Upper lobe of left lung (tissue), 6 donors: ENCODE data around the gene ARMC12. TPM values are rescaled to one million over a fixed set of nuclear protein-coding genes. Genes with fewer than 3 reads are reported as not detected.

Source experiments
- ATAC-seq, 2 donors: fragments of 200-7000 bp; cut with Tn5 transposase; one replicate each; pipeline ENCODE4 v1.9.1; 2022; ENCODE audit warnings: mild to moderate bottlenecking in 2 of 2, moderate library complexity in 2 of 2; ENCODE audit not compliant: low FRiP score in 2 of 2
- DNase-seq, 2 donors: peaks; one replicate each; pipeline ENCODE4 v3.0.0-alpha.2; 2019 to 2020
- H3K27ac ChIP-seq, 4 donors: fragments of 200-600 bp; sonication (generic); one replicate each; pipeline ENCODE4 v1.5.1; 2016 to 2019
- H3K27me3 ChIP-seq, 4 donors: fragments of 200-600 bp; sonication (generic); one replicate each; pipeline ENCODE4 v1.5.1; 2017 to 2019
- H3K36me3 ChIP-seq, 4 donors: fragments of 200-600 bp; sonication (generic); one replicate each; pipeline ENCODE4 v1.5.1; 2016 to 2019
- H3K4me1 ChIP-seq, 4 donors: fragments of 200-600 bp; sonication (generic); one replicate each; pipeline ENCODE4 v1.5.1; 2018 to 2019
- H3K4me3 ChIP-seq, 4 donors: fragments of 200-600 bp; sonication (generic); one replicate each; pipeline ENCODE4 v1.5.1; 2017 to 2019; ENCODE audit warnings: mild to moderate bottlenecking in 2 of 4, moderate library complexity in 1 of 4
- H3K9me3 ChIP-seq, 4 donors: fragments of 200-600 bp; sonication (generic); one replicate each; pipeline ENCODE4 v1.5.1; 2018 to 2019
- EP300 ChIP-seq, 4 donors: sonication (generic); formaldehyde crosslinking; IDR thresholded peaks; one replicate each; pipeline ENCODE4 v1.5.1; 2017; ENCODE audit warnings: antibody characterized with exemption in 4 of 4, control low read depth in 2 of 4
- POLR2A ChIP-seq, 4 donors: fragments of 450-650 bp; IDR thresholded peaks; one replicate each; pipeline ENCODE4 v1.5.1; 2016 to 2017; ENCODE audit warnings: antibody characterized with exemption in 4 of 4, mild to moderate bottlenecking in 2 of 4
- POLR2AphosphoS5 ChIP-seq, 2 donors: sonication (generic); formaldehyde crosslinking; IDR thresholded peaks; one replicate each; pipeline ENCODE4 v1.5.1; 2017; ENCODE audit warnings: antibody characterized with exemption in 2 of 2
- WGBS, 2 donors: methylation state at CpG; one replicate each; pipeline ENCODE4 v1.1.5; 2017 to 2018; 5-methylcytosine and 5-hydroxymethylcytosine counted together
- total RNA-seq, 6 donors: library from RNA; depleted of rRNA in 4 of 6; stranded (reverse); fragments of >200 nt in 4 of 6; gene quantifications; one replicate each; pipeline versions ENCODE4 v1.1.0 to v1.2.1, GENCODE V29; 2016 to 2021
- TF ChIP-seq, protein P1 (sequence below), 6 experiments: fragments of 450-650 bp in 4 of 6; fragments of 200-600 bp in 2 of 6; sonication (generic) in 2 of 6; IDR thresholded peaks; one replicate each; pipeline ENCODE4 v1.5.1; 2016 to 2019; ENCODE audit warnings: antibody characterized with exemption in 6 of 6
- donor health status: DM: no; HTN: no; CAD: no; lungs with moderate emphysema.
- donor health status: DM: no; HTN: yes; CAD: no; lungs with severe emphysema.

The ARMC12 gene
- total RNA-seq, 6 donors from 2014 or later = 0.46 to 6.3 (median 0.74) TPM; not detected in 1

- H3K36me3 ChIP-seq = no peaks in the 10 kb centered on the region
- no peak for DNase-seq
- no peak overlapping the region for H3K27ac ChIP-seq
- no peaks in the 10 kb centered on the region for H3K9me3 ChIP-seq
- H3K4me3 ChIP-seq = no peak overlapping the region
- TF ChIP-seq EP300 (IDR thresholded peaks at IDR 0.05) (no peak), POLR2AphosphoS5 (IDR thresholded peaks at IDR 0.05) (no peak), POLR2A (IDR thresholded peaks at IDR 0.05) (no peak)
- TF ChIP-seq, protein P1, sequence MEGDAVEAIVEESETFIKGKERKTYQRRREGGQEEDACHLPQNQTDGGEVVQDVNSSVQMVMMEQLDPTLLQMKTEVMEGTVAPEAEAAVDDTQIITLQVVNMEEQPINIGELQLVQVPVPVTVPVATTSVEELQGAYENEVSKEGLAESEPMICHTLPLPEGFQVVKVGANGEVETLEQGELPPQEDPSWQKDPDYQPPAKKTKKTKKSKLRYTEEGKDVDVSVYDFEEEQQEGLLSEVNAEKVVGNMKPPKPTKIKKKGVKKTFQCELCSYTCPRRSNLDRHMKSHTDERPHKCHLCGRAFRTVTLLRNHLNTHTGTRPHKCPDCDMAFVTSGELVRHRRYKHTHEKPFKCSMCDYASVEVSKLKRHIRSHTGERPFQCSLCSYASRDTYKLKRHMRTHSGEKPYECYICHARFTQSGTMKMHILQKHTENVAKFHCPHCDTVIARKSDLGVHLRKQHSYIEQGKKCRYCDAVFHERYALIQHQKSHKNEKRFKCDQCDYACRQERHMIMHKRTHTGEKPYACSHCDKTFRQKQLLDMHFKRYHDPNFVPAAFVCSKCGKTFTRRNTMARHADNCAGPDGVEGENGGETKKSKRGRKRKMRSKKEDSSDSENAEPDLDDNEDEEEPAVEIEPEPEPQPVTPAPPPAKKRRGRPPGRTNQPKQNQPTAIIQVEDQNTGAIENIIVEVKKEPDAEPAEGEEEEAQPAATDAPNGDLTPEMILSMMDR (IDR thresholded peaks at IDR 0.05) = no peak
- no peaks in the 10 kb centered on the region for H3K4me1 ChIP-seq
- ATAC-seq = no peak
- H3K27me3 ChIP-seq = no peaks in the 10 kb centered on the region
Measured at GRCh38 chr6:35703554-35703953, 33.3 kb upstream of the ARMC12 start.

GRCh38 chr6:35706468-35706867 is 30.4 kb upstream of the ARMC12 start:
- TF ChIP-seq POLR2A (IDR thresholded peaks at IDR 0.05) (no peak), EP300 (IDR thresholded peaks at IDR 0.05) (no peak), POLR2AphosphoS5 (IDR thresholded peaks at IDR 0.05) (no peak)
- TF ChIP-seq, protein P1 (IDR thresholded peaks at IDR 0.05) = no peak
- Histone ChIP-seq H3K4me3 (no peak overlapping the region), H3K36me3 (no peaks in the 10 kb centered on the region), H3K4me1 (no peaks in the 10 kb centered on the region), H3K27ac (no peak overlapping the region), H3K27me3 (no peaks in the 10 kb centered on the region), H3K9me3 (no peaks in the 10 kb centered on the region)
- DNase-seq (no peak), ATAC-seq (no peak)
- WGBS, 2 donors = 34 to 44% methylated on average over 3 of the region's 3 CpGs

GRCh38 chr6:35707714-35708407 is 29.0 kb upstream of the ARMC12 start:
- DNase-seq = no peak
- no peaks in the 10 kb centered on the region for H3K27me3 ChIP-seq
- no peaks in the 10 kb centered on the region for H3K36me3 ChIP-seq
- WGBS, 2 donors = 82 to 88% methylated on average over 4 of the region's 4 CpGs
- no peak overlapping the region for H3K27ac ChIP-seq
- TF ChIP-seq EP300 (IDR thresholded peaks at IDR 0.05) (no peak), POLR2A (IDR thresholded peaks at IDR 0.05) (no peak), POLR2AphosphoS5 (IDR thresholded peaks at IDR 0.05) (no peak)
- TF ChIP-seq, protein P1 (IDR thresholded peaks at IDR 0.05) = no peak
- H3K4me1 ChIP-seq = no peaks in the 10 kb centered on the region
- no peak for ATAC-seq
- no peaks in the 10 kb centered on the region for H3K9me3 ChIP-seq
- H3K4me3 ChIP-seq = no peak overlapping the region

GRCh38 chr6:35708585-35708984 is 28.2 kb upstream of the ARMC12 start:
- H3K27ac ChIP-seq = no peak overlapping the region
- no peaks in the 10 kb centered on the region for H3K36me3 ChIP-seq
- no peak for DNase-seq
- no peak overlapping the region for H3K4me3 ChIP-seq
- no peaks in the 10 kb centered on the region for H3K9me3 ChIP-seq
- H3K4me1 ChIP-seq = no peaks in the 10 kb centered on the region
- TF ChIP-seq, protein P1 (IDR thresholded peaks at IDR 0.05) = no peak
- TF ChIP-seq POLR2AphosphoS5 (IDR thresholded peaks at IDR 0.05) = no peak
- no peak for TF ChIP-seq EP300 (IDR thresholded peaks at IDR 0.05)
- no peak for TF ChIP-seq POLR2A (IDR thresholded peaks at IDR 0.05)
- ATAC-seq = no peak
- H3K27me3 ChIP-seq = no peaks in the 10 kb centered on the region

DNA sequence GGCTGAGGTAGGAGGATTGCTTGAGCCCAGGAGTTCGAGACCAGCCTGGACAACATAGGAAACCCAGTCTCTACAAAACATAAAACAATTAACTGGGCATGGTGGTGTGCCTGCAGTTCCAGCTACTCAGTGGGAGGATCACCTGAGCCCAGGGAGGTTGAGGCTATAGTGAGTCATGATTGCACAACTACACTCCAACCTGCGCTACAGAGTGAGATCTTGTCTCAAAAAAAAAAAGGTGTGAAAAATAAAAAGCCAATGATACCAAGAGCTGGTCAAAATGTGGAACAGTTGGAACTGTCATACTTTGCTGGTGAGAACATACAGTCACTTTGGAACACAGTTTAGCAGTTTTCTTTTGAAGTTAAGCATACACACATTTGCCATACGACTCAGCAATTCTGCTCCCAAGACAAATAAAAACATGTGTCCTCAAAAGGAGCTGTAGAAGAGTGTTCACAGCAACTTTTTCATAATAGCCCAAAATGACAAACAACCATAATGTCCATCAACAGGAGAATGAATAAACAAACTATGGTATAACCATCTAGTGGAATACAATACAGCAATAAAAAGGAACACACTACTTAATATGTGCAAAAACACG is 26.5 kb upstream of the ARMC12 start:
- no peak for DNase-seq
- Histone ChIP-seq H3K27me3 (no peaks in the 10 kb centered on the region), H3K27ac (no peak overlapping the region), H3K36me3 (no peaks in the 10 kb centered on the region), H3K4me3 (no peak overlapping the region), H3K9me3 (no peaks in the 10 kb centered on the region), H3K4me1 (no peaks in the 10 kb centered on the region)
- 76 to 78% methylated on average over 4 of the region's 4 CpGs for WGBS, 2 donors
- no peak for ATAC-seq
- TF ChIP-seq EP300 (IDR thresholded peaks at IDR 0.05) = no peak
- peak in 1 of 2 donors; percentile 8 for TF ChIP-seq POLR2AphosphoS5 (IDR thresholded peaks at IDR 0.05)
- TF ChIP-seq, protein P1 (IDR thresholded peaks at IDR 0.05) = no peak
- no peak for TF ChIP-seq POLR2A (IDR thresholded peaks at IDR 0.05)
